Prostate gland (tissue), 2 donors: ENCODE results near the gene KHDC4. TPM values are rescaled to one million over a fixed set of nuclear protein-coding genes. Genes with fewer than 3 reads are reported as not detected.
A peak's percentile ranks its signal among the peaks of the same experiment; 100 is the strongest.

Experiments
- DNase-seq: peaks from one replicate; pipeline ENCODE4 v3.0.0-alpha.2; 2019; ENCODE audit warnings: low spot score
- H3K27ac ChIP-seq, 2 donors: fragments of 200-600 bp; sonication (generic); 2 replicates each; pipeline ENCODE4 v1.5.1; 2017 to 2019
- H3K27me3 ChIP-seq: fragments of 200-600 bp; sonication (generic); replicated peaks from 2 replicates; pipeline ENCODE4 v1.5.1; 2019; ENCODE audit not compliant: insufficient read depth
- H3K36me3 ChIP-seq, 2 donors: fragments of 200-600 bp; sonication (generic); 1 replicate in 1 of 2; 2 replicates in 1 of 2; pipeline versions ENCODE4 v1.5.1 to v1.8.1; 2017 to 2019
- H3K4me1 ChIP-seq: fragments of 200-600 bp; sonication (generic); replicated peaks from 2 replicates; pipeline ENCODE4 v1.5.1; 2019
- H3K4me3 ChIP-seq, 2 donors: fragments of 200-600 bp; sonication (generic); 2 replicates each; pipeline ENCODE4 v1.5.1; 2017 to 2019
- H3K9me3 ChIP-seq: fragments of 200-600 bp; sonication (generic); 2 replicates; pipeline ENCODE4 v1.5.1; 2017
- CTCF ChIP-seq, 4 experiments: fragments of 200-600 bp in 2 of 4; fragments of 450-650 bp in 2 of 4; sonication (generic) in 2 of 4; IDR thresholded peaks; 1 replicate in 3 of 4; 2 replicates in 1 of 4; pipeline ENCODE4 v1.5.1; 2016 to 2019; ENCODE audit warnings: antibody characterized with exemption in 4 of 4, mild to moderate bottlenecking in 2 of 4, moderate library complexity in 2 of 4
- POLR2A ChIP-seq: fragments of 450-650 bp; IDR thresholded peaks from one replicate; pipeline ENCODE4 v1.6.1; 2016; ENCODE audit warnings: antibody characterized with exemption, mild to moderate bottlenecking
- POLR2AphosphoS5 ChIP-seq: sonication (generic); formaldehyde crosslinking; IDR thresholded peaks from one replicate; pipeline ENCODE4 v1.6.1; 2017; ENCODE audit warnings: antibody characterized with exemption
- WGBS: methylation state at CpG from one replicate; pipeline ENCODE4 v1.1.5; 2018; 5-methylcytosine and 5-hydroxymethylcytosine counted together
- intact Hi-C: fragments of 100-400 bp; cut with DNase I; formaldehyde crosslinking; loops from one replicate; pipeline ENCODE4 v1.14.2; 2022
- total RNA-seq, 2 donors: library from RNA; depleted of rRNA; stranded (reverse); fragments of >200 nt; gene quantifications; one replicate each; pipeline ENCODE4 v1.1.0, GENCODE V29; 2016

KHDC4 gene
- total RNA-seq, 2 donors from 2014 or later, result 49.8 to 66.1 TPM

- Histone ChIP-seq H3K9me3 (no peaks in the 10 kb centered on the region), H3K27ac (no peak overlapping the region), H3K27me3 (no peaks in the 10 kb centered on the region), H3K4me1 (no peaks in the 10 kb centered on the region), H3K36me3 (no peaks in the 10 kb centered on the region), H3K4me3 (no peak overlapping the region)
- TF ChIP-seq POLR2A, result no peak
- TF ChIP-seq POLR2AphosphoS5, result no peak
- TF ChIP-seq CTCF (IDR thresholded peaks at IDR 0.05), result no peak
- no peak for DNase-seq
- intact Hi-C loops, result no loop called here
- 84% methylated on average over 23 of the region's 29 CpGs for WGBS
Measured at GRCh38 chr1:155941845-155942531, 7.8 kb upstream of the KHDC4 start.

GRCh38 chr1:155940993-155941844, 7.0 kb upstream of the KHDC4 start, which contains the start of gene RXFP4:
Gene RXFP4 (plus strand): TSS chr1:155941638. CDS start chr1:155941710, 72 bp downstream.
- 47% methylated on average over 11 of the region's 11 CpGs for WGBS
- TF ChIP-seq POLR2A, result no peak
- TF ChIP-seq POLR2AphosphoS5, result no peak
- TF ChIP-seq CTCF (IDR thresholded peaks at IDR 0.05), result no peak
- Histone ChIP-seq H3K27me3 (no peaks in the 10 kb centered on the region), H3K36me3 (no peaks in the 10 kb centered on the region), H3K4me3 (no peak within 1 kb of the TSS), H3K27ac (no peak within 1 kb of the TSS), H3K9me3 (no peaks in the 10 kb centered on the region), H3K4me1 (no peaks in the 10 kb centered on the region)
- intact Hi-C loops, result no loop called here
- no peak for DNase-seq

GRCh38 chr1:155940482-155940992, 6.3 kb upstream of the KHDC4 start:
- Histone ChIP-seq H3K27ac (no peak overlapping the region), H3K27me3 (no peaks in the 10 kb centered on the region), H3K4me3 (no peak overlapping the region), H3K9me3 (no peaks in the 10 kb centered on the region), H3K36me3 (no peaks in the 10 kb centered on the region), H3K4me1 (no peaks in the 10 kb centered on the region)
- intact Hi-C loops, result no loop called here
- TF ChIP-seq POLR2A (no peak), POLR2AphosphoS5 (no peak), CTCF (IDR thresholded peaks at IDR 0.05) (no peak)
- DNase-seq, result no peak
- 69% methylated on average over 4 of the region's 4 CpGs for WGBS

- intact Hi-C loops, result loop anchor here (2.0 kb wide), 1 partner anchor 51 kb away; no protein-coding TSS in a partner anchor
- TF ChIP-seq CTCF (IDR thresholded peaks at IDR 0.05) (peak; percentile 17 to 73 (median 52)), POLR2A (no peak), POLR2AphosphoS5 (peak; percentile 25)
- Histone ChIP-seq H3K4me3 (no peak overlapping the region), H3K27ac (no peak overlapping the region), H3K27me3 (no peaks in the 10 kb centered on the region), H3K4me1 (no peaks in the 10 kb centered on the region), H3K9me3 (no peaks in the 10 kb centered on the region), H3K36me3 (no peaks in the 10 kb centered on the region)
- peak; percentile 37 for DNase-seq
- 0% methylated on average over 1 of the region's 1 CpG for WGBS
Measured at GRCh38 chr1:155938220-155938627, 4.0 kb upstream of the KHDC4 start.
